CD4-positive, alpha-beta memory T cell (primary cell): ENCODE data around the gene FAT1. TPM values are rescaled to one million over a fixed set of nuclear protein-coding genes. Genes with fewer than 3 reads are reported as not detected.
"Not testable (repeated sequence)": the region's sequence is repeated elsewhere in the genome, so short reads cannot be mapped to it uniquely, and the experiment has no call there.

Experiments used
- CTCF ChIA-PET: fragments of 350-600 bp; sonication (Branson Sonifier 250); formaldehyde crosslinking; loops from one replicate; lab custom pipeline; 2021; ENCODE audit warnings: inconsistent platforms; ENCODE audit not compliant: partially characterized antibody; lab: Charles Lee
- POLR2A ChIA-PET: fragments of 350-600 bp; sonication (Branson Sonifier 250); formaldehyde crosslinking; loops from one replicate; lab custom pipeline; 2021; ENCODE audit not compliant: partially characterized antibody; lab: Charles Lee
- DNase-seq, 5 donors: peaks; one replicate each; pipeline versions ENCODE4 v3.0.0 to v3.0.0-alpha.2; 2020 to 2022; ENCODE audit warnings: mixed read lengths in 1 of 5
- H3K27ac ChIP-seq: one replicate; pipeline ENCODE4 v1.7.0; 2013; ENCODE audit warnings: low read depth, low read length
- H3K27me3 ChIP-seq: 2 replicates; pipeline ENCODE4 v1.7.0; 2013; ENCODE audit warnings: mild to moderate bottlenecking, low read length, moderate library complexity; ENCODE audit not compliant: insufficient read depth
- H3K36me3 ChIP-seq: 2 replicates; pipeline ENCODE4 v1.7.0; 2013; ENCODE audit warnings: mild to moderate bottlenecking, low read length, moderate library complexity; ENCODE audit not compliant: insufficient read depth
- H3K4me1 ChIP-seq: 2 replicates; pipeline ENCODE4 v1.7.0; 2013; ENCODE audit warnings: mild to moderate bottlenecking, low read length, moderate library complexity; ENCODE audit not compliant: insufficient read depth
- H3K4me3 ChIP-seq, 2 donors: one replicate each; pipeline ENCODE4 v1.7.0; 2013; ENCODE audit warnings: low read length in 2 of 2, mild to moderate bottlenecking in 1 of 2
- H3K9me3 ChIP-seq, 2 donors: one replicate each; pipeline ENCODE4 v1.7.0; 2013; ENCODE audit warnings: low read length in 2 of 2, control low read depth in 1 of 2; ENCODE audit not compliant: control insufficient read depth in 1 of 2
- H3K27ac Mint-ChIP-seq, 7 donors: one replicate each; pipeline ENCODE4 v1.8.0; 2020 to 2021; ENCODE audit warnings: mixed read lengths in 7 of 7, mild to moderate bottlenecking in 6 of 7, inconsistent platforms in 3 of 7, moderate library complexity in 3 of 7
- H3K27me3 Mint-ChIP-seq, 2 donors: one replicate each; pipeline ENCODE4 v1.8.0; 2020 to 2021; ENCODE audit warnings: mixed read lengths in 2 of 2
- H3K36me3 Mint-ChIP-seq, 2 donors: one replicate each; pipeline ENCODE4 v1.8.0; 2020 to 2021; ENCODE audit warnings: mixed read lengths in 2 of 2, inconsistent platforms in 1 of 2, mild to moderate bottlenecking in 1 of 2
- H3K4me1 Mint-ChIP-seq, 4 donors: one replicate each; pipeline ENCODE4 v1.8.0; 2020 to 2021; ENCODE audit warnings: mixed read lengths in 4 of 4, mild to moderate bottlenecking in 1 of 4
- H3K4me3 Mint-ChIP-seq, 8 donors: one replicate each; pipeline ENCODE4 v1.8.0; 2020 to 2021; ENCODE audit warnings: mixed read lengths in 8 of 8, mild to moderate bottlenecking in 7 of 8, moderate library complexity in 6 of 8, inconsistent platforms in 3 of 8
- H3K9me3 Mint-ChIP-seq, 8 donors: one replicate each; pipeline ENCODE4 v1.8.0; 2020 to 2021; ENCODE audit warnings: mixed read lengths in 8 of 8, mild to moderate bottlenecking in 5 of 8, inconsistent platforms in 3 of 8, moderate library complexity in 1 of 8
- intact Hi-C: fragments of 100-400 bp; cut with micrococcal nuclease; formaldehyde crosslinking; loops from one replicate; pipeline ENCODE4 v1.15.1; 2023
- polyA plus RNA-seq, 2 donors: library from polyadenylated mRNA; unstranded; fragments of 300-500 nt; fragmentation: Illumina TruSeq; gene quantifications; one replicate each; pipeline ENCODE4 v1.2.3, GENCODE V29; 2021
- total RNA-seq, 2 experiments: library from RNA; stranded (reverse); gene quantifications; one replicate each; pipeline ENCODE4 v1.2.3, GENCODE V29; 2021

FAT1 gene
- total and polyA plus RNA-seq, 4 experiments from 2014 or later, result not detected

DNA sequence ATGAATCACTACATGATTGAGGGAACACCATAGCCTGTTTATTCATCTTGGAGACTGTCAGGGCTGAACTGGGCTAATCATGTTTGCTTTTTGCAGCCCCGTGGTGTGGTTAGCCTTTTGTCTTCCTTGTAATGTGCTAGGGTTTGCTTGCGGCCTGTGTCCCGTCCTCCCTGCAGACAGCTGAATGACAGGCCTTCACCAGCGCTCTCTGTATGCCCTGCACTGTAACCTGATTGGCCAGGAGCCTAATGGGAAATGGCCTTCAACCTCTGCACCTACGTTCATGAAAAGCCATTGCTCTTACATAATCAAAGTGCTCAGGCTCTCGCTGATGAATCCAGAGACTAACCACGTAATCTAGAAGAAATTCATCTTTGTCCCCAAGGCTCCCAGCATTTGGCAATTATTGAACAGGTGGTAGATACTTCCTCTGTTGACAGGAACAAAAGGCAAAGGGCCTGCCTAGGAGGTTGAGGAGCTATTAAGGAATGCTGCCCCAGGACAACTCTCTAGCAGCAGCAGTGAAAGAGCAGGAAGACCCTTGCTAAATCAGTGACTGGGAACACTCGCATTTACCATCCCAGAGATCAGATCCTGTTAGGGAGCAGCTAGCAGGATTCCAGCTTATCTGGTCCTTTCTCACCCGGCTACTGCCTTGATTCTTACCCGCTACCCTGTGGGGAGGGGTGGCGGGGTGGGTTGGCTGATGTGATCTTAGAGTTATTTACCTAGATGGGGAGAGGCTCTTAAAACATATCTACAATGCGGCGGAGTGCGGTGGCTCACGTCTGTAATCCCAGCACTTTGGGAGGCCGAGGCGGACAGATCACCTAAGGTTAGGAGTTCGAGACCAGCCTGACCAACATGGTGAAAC, 42.3 kb upstream of the FAT1 start:
- intact Hi-C loops, result no loop called here
- H3K9me3 Mint-ChIP-seq, result peaks cover 0 to 15% (median 5%) of the 10 kb centered on the region in 8 donors
- DNase-seq, result no peak
- H3K27ac ChIP-seq, result no peak overlapping the region
- no peaks in the 10 kb centered on the region for H3K27me3 ChIP-seq
- CTCF ChIA-PET, result no interaction called here
- no peaks in the 10 kb centered on the region for H3K9me3 ChIP-seq
- no peaks in the 10 kb centered on the region for H3K27me3 Mint-ChIP-seq
- POLR2A ChIA-PET, result no interaction called here
- no peak overlapping the region for H3K4me3 Mint-ChIP-seq
- no peak overlapping the region for H3K4me3 ChIP-seq
- H3K36me3 Mint-ChIP-seq, result no peaks in the 10 kb centered on the region
- H3K4me1 ChIP-seq, result no peaks in the 10 kb centered on the region
- no peaks in the 10 kb centered on the region for H3K36me3 ChIP-seq
- no peaks in the 10 kb centered on the region for H3K4me1 Mint-ChIP-seq
- H3K27ac Mint-ChIP-seq, result no peak overlapping the region

DNA sequence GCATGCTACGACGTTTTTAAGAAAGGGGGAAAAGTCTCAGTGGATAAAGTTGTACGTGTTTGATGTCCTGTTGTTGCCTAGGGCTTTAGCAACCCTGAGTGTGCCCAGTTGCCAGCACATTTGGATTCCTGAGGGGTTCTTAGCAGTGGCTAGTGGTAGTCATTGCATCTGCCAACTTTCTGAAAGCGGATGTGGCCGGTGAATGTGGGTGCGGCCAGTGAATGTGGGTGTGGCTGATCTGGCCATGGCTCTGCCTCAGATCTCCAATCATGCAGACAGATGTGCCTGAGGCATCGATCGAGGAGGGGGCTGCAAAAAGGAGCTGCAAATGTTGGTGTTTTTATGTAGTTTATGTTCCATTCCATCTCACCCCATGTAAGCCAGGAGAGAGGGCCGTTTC, 41.5 kb upstream of the FAT1 start:
- intact Hi-C loops, result no loop called here
- Histone ChIP-seq H3K4me3 (no peak overlapping the region), H3K9me3 (no peaks in the 10 kb centered on the region), H3K27ac (no peak overlapping the region), H3K36me3 (no peaks in the 10 kb centered on the region), H3K4me1 (no peaks in the 10 kb centered on the region), H3K27me3 (no peaks in the 10 kb centered on the region)
- Mint-ChIP-seq H3K4me1 (no peaks in the 10 kb centered on the region), H3K27ac (no peak overlapping the region), H3K36me3 (no peaks in the 10 kb centered on the region), H3K4me3 (no peak overlapping the region), H3K9me3 (peaks cover 0 to 18% (median 6%) of the 10 kb centered on the region in 8 donors), H3K27me3 (no peaks in the 10 kb centered on the region)
- DNase-seq, result no peak
- ChIA-PET CTCF (no interaction called here), POLR2A (no interaction called here)

DNA sequence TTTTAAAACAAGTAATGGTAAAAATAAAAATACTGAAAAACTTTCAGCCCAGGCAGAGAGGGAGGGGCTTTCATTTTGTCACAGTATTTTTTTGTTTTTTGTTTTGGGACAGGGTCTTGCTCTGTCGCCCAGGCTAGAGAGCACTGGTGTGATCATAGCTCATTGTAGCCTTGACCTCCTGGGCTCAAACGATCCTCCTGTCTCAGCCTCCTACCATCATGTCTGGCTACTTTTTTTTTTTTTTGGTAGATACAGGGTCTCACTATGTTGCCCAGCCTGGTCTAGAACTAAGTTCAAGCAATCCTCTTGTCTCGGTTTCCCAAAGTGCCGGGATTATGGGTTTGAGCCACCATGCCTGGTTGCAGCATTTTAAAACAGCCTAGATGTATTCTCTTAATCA, 40.8 kb upstream of the FAT1 start:
- no peaks in the 10 kb centered on the region for H3K36me3 Mint-ChIP-seq
- Histone ChIP-seq H3K27me3 (no peaks in the 10 kb centered on the region), H3K4me3 (no peak overlapping the region), H3K36me3 (no peaks in the 10 kb centered on the region), H3K9me3 (no peaks in the 10 kb centered on the region), H3K27ac (no peak overlapping the region), H3K4me1 (no peaks in the 10 kb centered on the region)
- POLR2A ChIA-PET, result no interaction called here
- H3K4me1 Mint-ChIP-seq, result no peaks in the 10 kb centered on the region
- peaks cover 0 to 18% (median 5%) of the 10 kb centered on the region in 8 donors for H3K9me3 Mint-ChIP-seq
- no peak overlapping the region for H3K4me3 Mint-ChIP-seq
- H3K27me3 Mint-ChIP-seq, result no peaks in the 10 kb centered on the region
- CTCF ChIA-PET, result no interaction called here
- intact Hi-C loops, result no loop called here
- H3K27ac Mint-ChIP-seq, result no peak overlapping the region
- DNase-seq, result no peak

DNA sequence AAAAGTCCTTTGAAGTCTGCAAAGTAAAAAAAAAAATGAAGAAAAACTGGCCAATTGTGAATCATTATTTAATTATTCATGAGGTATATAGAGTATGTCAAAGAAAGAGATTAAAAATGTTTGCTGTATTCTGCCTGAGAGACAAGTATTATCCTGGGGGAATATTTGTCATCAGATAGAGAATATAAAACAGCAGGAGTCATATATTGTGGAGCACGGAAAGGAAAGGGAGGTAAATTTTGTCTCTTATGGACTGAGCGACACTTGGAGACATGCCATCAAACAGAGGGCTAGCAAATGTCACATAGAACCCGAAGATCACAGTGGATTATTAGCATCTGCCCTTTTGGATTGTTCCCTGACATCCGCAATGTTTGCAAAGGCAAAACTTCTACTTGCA, 39.2 kb upstream of the FAT1 start:
- Histone ChIP-seq H3K27ac (no peak overlapping the region), H3K9me3 (no peaks in the 10 kb centered on the region), H3K4me3 (no peak overlapping the region), H3K27me3 (no peaks in the 10 kb centered on the region), H3K4me1 (no peaks in the 10 kb centered on the region), H3K36me3 (no peaks in the 10 kb centered on the region)
- Mint-ChIP-seq H3K27me3 (no peaks in the 10 kb centered on the region), H3K36me3 (no peaks in the 10 kb centered on the region), H3K4me3 (no peak overlapping the region), H3K4me1 (no peaks in the 10 kb centered on the region), H3K27ac (no peak overlapping the region), H3K9me3 (peaks cover 0 to 23% (median 9%) of the 10 kb centered on the region in 8 donors)
- no peak for DNase-seq
- intact Hi-C loops, result no loop called here
- ChIA-PET CTCF (no interaction called here), POLR2A (no interaction called here)

DNA sequence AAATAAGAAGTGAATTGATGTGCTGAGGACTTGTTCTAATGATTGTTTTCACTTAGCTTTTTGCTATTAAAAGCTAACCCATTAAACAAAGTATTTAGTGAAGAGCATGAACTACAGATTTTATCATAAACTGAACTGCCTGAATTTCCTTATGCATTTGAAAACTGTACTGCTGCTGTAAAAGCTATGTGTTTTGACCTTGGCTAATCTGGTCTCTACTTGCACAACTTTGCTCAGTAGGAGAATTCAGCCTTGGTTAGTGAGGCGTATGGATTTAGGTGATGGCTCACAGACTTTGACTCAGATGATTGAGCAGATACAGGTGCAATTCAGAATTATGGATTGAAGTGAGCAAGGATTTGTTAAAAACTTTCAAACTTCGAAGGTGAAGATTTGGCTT, 38.7 kb upstream of the FAT1 start:
- intact Hi-C loops, result no loop called here
- H3K4me3 Mint-ChIP-seq, result no peak overlapping the region

DNA sequence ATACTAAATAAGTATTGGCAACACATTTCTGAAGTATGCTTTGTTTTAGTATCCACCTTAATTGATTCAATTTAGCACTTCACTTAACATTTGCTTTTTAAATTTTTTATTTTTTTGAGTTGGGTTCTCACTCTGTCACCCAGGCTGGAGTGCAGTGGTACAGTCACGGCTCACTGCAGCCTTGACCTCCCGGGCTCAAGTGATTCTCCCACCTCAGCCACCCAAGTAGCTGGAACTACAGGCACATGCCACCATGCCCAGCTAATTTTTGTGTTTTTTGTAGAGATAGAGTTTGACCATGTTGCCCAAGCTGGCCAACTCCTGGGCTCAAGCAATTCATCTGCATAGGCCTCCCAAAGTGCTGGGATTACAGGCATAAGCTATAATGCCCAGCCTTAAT, 38.3 kb upstream of the FAT1 start:
- H3K27me3 ChIP-seq, H3K27ac ChIP-seq, H3K4me1 ChIP-seq, H3K9me3 ChIP-seq, H3K4me1 Mint-ChIP-seq, H3K4me3 ChIP-seq, H3K27ac Mint-ChIP-seq, H3K36me3 Mint-ChIP-seq, H3K27me3 Mint-ChIP-seq, DNase-seq, POLR2A ChIA-PET, H3K4me3 Mint-ChIP-seq, H3K36me3 ChIP-seq, intact Hi-C loops: not testable (repeated sequence)
- CTCF ChIA-PET, result interaction anchor here (1.3 kb wide), 1 partner anchor 10 kb away, joined by 3 read pairs; no protein-coding TSS in a partner anchor
- H3K9me3 Mint-ChIP-seq, result peaks cover 0 to 22% (median 8%) of the 10 kb centered on the region in 8 donors

More for the DNA sequence above, 38.7 kb upstream of the FAT1 start:
- H3K27ac Mint-ChIP-seq, result no peak overlapping the region
- Histone ChIP-seq H3K27ac (no peak overlapping the region), H3K4me3 (no peak overlapping the region), H3K4me1 (no peaks in the 10 kb centered on the region), H3K27me3 (no peaks in the 10 kb centered on the region), H3K36me3 (no peaks in the 10 kb centered on the region), H3K9me3 (no peaks in the 10 kb centered on the region)
- H3K4me1 Mint-ChIP-seq, result no peaks in the 10 kb centered on the region
- POLR2A ChIA-PET, result no interaction called here
- no peaks in the 10 kb centered on the region for H3K36me3 Mint-ChIP-seq
- CTCF ChIA-PET, result interaction anchor here (1.3 kb wide), 1 partner anchor 10 kb away, joined by 3 read pairs; no protein-coding TSS in a partner anchor
- no peak for DNase-seq
- H3K9me3 Mint-ChIP-seq, result peaks cover 0 to 22% (median 6%) of the 10 kb centered on the region in 8 donors
- no peaks in the 10 kb centered on the region for H3K27me3 Mint-ChIP-seq

DNA sequence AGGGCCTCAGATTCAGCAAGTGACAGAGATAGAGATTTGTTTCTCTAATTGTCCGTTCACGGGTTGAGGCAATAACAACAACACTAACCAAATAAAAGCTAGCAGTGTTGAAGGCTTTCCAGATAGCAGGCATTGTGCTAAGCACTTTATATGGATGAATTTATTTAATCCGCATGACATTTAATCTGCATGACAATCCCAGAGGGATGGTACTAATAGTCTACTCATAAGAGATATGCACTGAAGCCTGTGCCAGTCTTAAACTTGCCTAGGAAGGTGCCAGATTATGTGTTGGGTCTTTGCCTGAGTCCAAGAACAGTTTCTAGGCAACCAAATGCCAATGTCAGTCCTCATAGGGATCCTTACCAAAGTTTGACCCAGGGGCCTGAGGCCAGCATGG, 37.7 kb upstream of the FAT1 start:
- H3K27ac Mint-ChIP-seq, result no peak overlapping the region
- Histone ChIP-seq H3K27ac (no peak overlapping the region), H3K36me3 (no peaks in the 10 kb centered on the region), H3K27me3 (no peaks in the 10 kb centered on the region), H3K4me1 (no peaks in the 10 kb centered on the region), H3K4me3 (no peak overlapping the region), H3K9me3 (no peaks in the 10 kb centered on the region)
- H3K36me3 Mint-ChIP-seq, result no peaks in the 10 kb centered on the region
- H3K9me3 Mint-ChIP-seq, result peaks cover 0 to 22% (median 9%) of the 10 kb centered on the region in 8 donors
- no peak for DNase-seq
- intact Hi-C loops, result no loop called here
- CTCF ChIA-PET, result interaction anchor here (1.3 kb wide), 1 partner anchor 9 kb away, joined by 3 read pairs; no protein-coding TSS in a partner anchor
- H3K27me3 Mint-ChIP-seq, result no peaks in the 10 kb centered on the region
- H3K4me3 Mint-ChIP-seq, result no peak overlapping the region
- H3K4me1 Mint-ChIP-seq, result no peaks in the 10 kb centered on the region
- POLR2A ChIA-PET, result no interaction called here
